HG03280 (cell line): Measurements from ENCODE around the gene IRAK2.
"Not testable (repeated sequence)": the region's sequence is repeated elsewhere in the genome, so short reads cannot be mapped to it uniquely, and the experiment has no call there.

Experiments used
- ATAC-seq: cut with Tn5 transposase; IDR thresholded peaks from one replicate; pipeline ENCODE4 v1.9.1; 2021; ENCODE audit warnings: mild to moderate bottlenecking, moderate library complexity; ENCODE audit not compliant: unreplicated experiment

IRAK2 gene

GRCh38 chr3:10248984-10249748, 84.4 kb downstream of the IRAK2 start:
- no peak for ATAC-seq

- ATAC-seq = no peak
These were observed 85.1 kb downstream of the IRAK2 start for GRCh38 chr3:10249833-10250232.

- no peak for ATAC-seq
These were observed 86.3 kb downstream of the IRAK2 start for GRCh38 chr3:10251006-10251405.

- no peak for ATAC-seq
These were observed 89.0 kb downstream of the IRAK2 start for GRCh38 chr3:10253731-10254130.

GRCh38 chr3:10255835-10256234, 91.1 kb downstream of the IRAK2 start:
- no peak for ATAC-seq

GRCh38 chr3:10259036-10259435, 94.3 kb downstream of the IRAK2 start:
- ATAC-seq = no peak

GRCh38 chr3:10259798-10260197, 95.1 kb downstream of the IRAK2 start:
- ATAC-seq = no peak

GRCh38 chr3:10260211-10260701, 95.5 kb downstream of the IRAK2 start:
- no peak for ATAC-seq

GRCh38 chr3:10262027-10262426, 97.3 kb downstream of the IRAK2 start:
- no peak for ATAC-seq

- ATAC-seq = peak; percentile 62
These were observed 99.1 kb downstream of the IRAK2 start for GRCh38 chr3:10263646-10264363.

- ATAC-seq = no peak
These were observed 101.1 kb downstream of the IRAK2 start for GRCh38 chr3:10265833-10266232.

- ATAC-seq = not testable (repeated sequence)
These were observed 102.2 kb downstream of the IRAK2 start for GRCh38 chr3:10266936-10267335.

GRCh38 chr3:10268116-10268515, 103.4 kb downstream of the IRAK2 start:
- no peak for ATAC-seq

GRCh38 chr3:10268930-10269329, 104.2 kb downstream of the IRAK2 start:
- no peak for ATAC-seq

- no peak for ATAC-seq
These were observed 104.7 kb downstream of the IRAK2 start for GRCh38 chr3:10269443-10269842.

GRCh38 chr3:10272476-10272875, 107.8 kb downstream of the IRAK2 start:
- ATAC-seq = not testable (repeated sequence)

GRCh38 chr3:10272977-10273376, 108.3 kb downstream of the IRAK2 start:
- no peak for ATAC-seq

- no peak for ATAC-seq
These were observed 109.1 kb downstream of the IRAK2 start for GRCh38 chr3:10273702-10274305.

GRCh38 chr3:10274601-10275000, 109.9 kb downstream of the IRAK2 start:
- ATAC-seq = no peak

GRCh38 chr3:10277115-10277625, 112.5 kb downstream of the IRAK2 start:
- no peak for ATAC-seq

GRCh38 chr3:10278501-10278900, 113.8 kb downstream of the IRAK2 start:
- ATAC-seq = no peak
